KMS-11 (cell line): ENCODE measurements around the gene SLK.

Source experiments
- H2AFZ ChIP-seq: fragments of 200-600 bp; sonication (generic); 2 replicates; pipeline ENCODE4 v1.6.1; 2016; ENCODE audit warnings: antibody characterized with exemption, mixed run types, low read depth
- H3K27ac ChIP-seq: fragments of 200-600 bp; sonication (generic); 2 replicates; pipeline ENCODE4 v1.6.1; 2016; ENCODE audit warnings: mild to moderate bottlenecking, mixed run types
- H3K27me3 ChIP-seq: fragments of 200-600 bp; sonication (generic); 2 replicates; pipeline ENCODE4 v1.6.1; 2017; ENCODE audit warnings: mild to moderate bottlenecking, low read depth, mixed run types, moderate library complexity; ENCODE audit not compliant: insufficient read depth
- H3K36me3 ChIP-seq: fragments of 200-600 bp; sonication (generic); 2 replicates; pipeline ENCODE4 v1.6.1; 2017; ENCODE audit warnings: mild to moderate bottlenecking, mixed run types; ENCODE audit not compliant: insufficient read depth
- H3K4me1 ChIP-seq: fragments of 200-600 bp; sonication (generic); 2 replicates; pipeline ENCODE4 v1.6.1; 2016; ENCODE audit warnings: mild to moderate bottlenecking, low read depth, mixed run types; ENCODE audit not compliant: poor library complexity, severe bottlenecking
- H3K4me2 ChIP-seq: fragments of 200-600 bp; sonication (generic); 2 replicates; pipeline ENCODE4 v1.7.0; 2016; ENCODE audit warnings: mild to moderate bottlenecking, mixed run types
- H3K4me3 ChIP-seq: fragments of 200-600 bp; sonication (generic); IDR thresholded peaks from 2 replicates; pipeline ENCODE4 v1.6.1; 2017; ENCODE audit warnings: low read depth, low read length, mixed read lengths; ENCODE audit not compliant: insufficient read depth
- H3K79me2 ChIP-seq: fragments of 200-600 bp; sonication (generic); 2 replicates; pipeline ENCODE4 v1.6.1; 2016; ENCODE audit warnings: low read depth, mixed run types; ENCODE audit not compliant: insufficient read depth
- H3K9ac ChIP-seq: fragments of 200-600 bp; sonication (generic); 2 replicates; pipeline ENCODE4 v1.6.1; 2016; ENCODE audit warnings: mild to moderate bottlenecking, mixed run types
- H4K20me1 ChIP-seq: fragments of 200-600 bp; sonication (generic); 2 replicates; pipeline ENCODE4 v1.6.1; 2016; ENCODE audit warnings: mild to moderate bottlenecking, mixed run types; ENCODE audit not compliant: insufficient read depth
- TF ChIP-seq, protein P1 (sequence below): fragments of 200-600 bp; sonication (generic); conservative IDR thresholded peaks from 2 replicates; pipeline ENCODE4 v1.6.1; 2017; ENCODE audit warnings: low read depth, mild to moderate bottlenecking, antibody characterized with exemption, low read length, moderate library complexity, mixed read lengths

SLK gene

DNA sequence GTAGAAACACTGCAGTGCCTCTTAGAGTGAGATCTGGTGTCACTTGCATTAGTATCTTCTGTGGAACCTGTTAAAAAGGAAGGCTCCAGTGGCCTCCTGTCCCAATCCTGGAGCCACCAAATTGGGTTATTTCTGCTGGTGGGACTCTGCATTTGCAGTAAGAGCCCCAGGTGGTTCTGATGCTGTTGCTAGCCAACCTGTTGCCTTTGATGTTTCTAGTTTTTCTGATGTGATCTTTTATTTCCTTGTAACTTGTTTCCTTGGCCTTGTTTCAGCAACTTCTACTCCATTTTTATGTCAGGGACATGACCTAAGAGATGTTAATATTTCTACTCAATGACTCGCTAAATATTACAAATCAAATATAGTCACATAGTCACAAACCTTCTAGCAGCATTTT lies 36.5 kb upstream of the SLK start:
- Histone ChIP-seq H3K36me3 (no peaks in the 10 kb centered on the region), H3K4me2 (no peak overlapping the region), H3K9ac (no peak overlapping the region), H2AFZ (no peak overlapping the region), H3K27me3 (no peaks in the 10 kb centered on the region), H3K79me2 (no peaks in the 10 kb centered on the region), H4K20me1 (no peaks in the 10 kb centered on the region), H3K4me3 (no peak overlapping the region), H3K27ac (no peak overlapping the region), H3K4me1 (no peaks in the 10 kb centered on the region)
- TF ChIP-seq, protein P1, sequence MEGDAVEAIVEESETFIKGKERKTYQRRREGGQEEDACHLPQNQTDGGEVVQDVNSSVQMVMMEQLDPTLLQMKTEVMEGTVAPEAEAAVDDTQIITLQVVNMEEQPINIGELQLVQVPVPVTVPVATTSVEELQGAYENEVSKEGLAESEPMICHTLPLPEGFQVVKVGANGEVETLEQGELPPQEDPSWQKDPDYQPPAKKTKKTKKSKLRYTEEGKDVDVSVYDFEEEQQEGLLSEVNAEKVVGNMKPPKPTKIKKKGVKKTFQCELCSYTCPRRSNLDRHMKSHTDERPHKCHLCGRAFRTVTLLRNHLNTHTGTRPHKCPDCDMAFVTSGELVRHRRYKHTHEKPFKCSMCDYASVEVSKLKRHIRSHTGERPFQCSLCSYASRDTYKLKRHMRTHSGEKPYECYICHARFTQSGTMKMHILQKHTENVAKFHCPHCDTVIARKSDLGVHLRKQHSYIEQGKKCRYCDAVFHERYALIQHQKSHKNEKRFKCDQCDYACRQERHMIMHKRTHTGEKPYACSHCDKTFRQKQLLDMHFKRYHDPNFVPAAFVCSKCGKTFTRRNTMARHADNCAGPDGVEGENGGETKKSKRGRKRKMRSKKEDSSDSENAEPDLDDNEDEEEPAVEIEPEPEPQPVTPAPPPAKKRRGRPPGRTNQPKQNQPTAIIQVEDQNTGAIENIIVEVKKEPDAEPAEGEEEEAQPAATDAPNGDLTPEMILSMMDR = no peak

DNA sequence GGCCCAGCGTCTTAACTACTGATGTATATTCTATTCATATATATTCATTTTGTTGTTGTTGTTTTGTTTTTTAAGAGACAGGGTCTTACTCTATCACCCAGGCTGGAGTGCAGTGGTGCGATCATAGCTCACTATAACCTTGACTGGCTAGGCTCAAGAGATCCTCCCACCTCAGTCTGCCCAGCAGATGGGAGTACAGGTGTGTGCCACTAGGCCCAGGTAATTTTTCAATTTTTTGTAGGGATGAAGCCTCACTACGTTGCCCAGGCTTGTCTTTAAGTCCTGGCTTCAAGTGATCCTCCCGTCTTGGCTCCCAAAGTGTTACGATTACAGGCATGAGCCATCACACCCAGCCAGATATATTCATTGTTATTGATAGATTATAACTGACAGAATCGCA lies 36.1 kb upstream of the SLK start:
- Histone ChIP-seq H3K27ac (no peak overlapping the region), H3K36me3 (no peaks in the 10 kb centered on the region), H3K9ac (no peak overlapping the region), H3K27me3 (no peaks in the 10 kb centered on the region), H3K4me3 (no peak overlapping the region), H2AFZ (no peak overlapping the region), H3K4me1 (no peaks in the 10 kb centered on the region), H4K20me1 (no peaks in the 10 kb centered on the region), H3K4me2 (no peak overlapping the region), H3K79me2 (no peaks in the 10 kb centered on the region)
- TF ChIP-seq, protein P1 = no peak

DNA sequence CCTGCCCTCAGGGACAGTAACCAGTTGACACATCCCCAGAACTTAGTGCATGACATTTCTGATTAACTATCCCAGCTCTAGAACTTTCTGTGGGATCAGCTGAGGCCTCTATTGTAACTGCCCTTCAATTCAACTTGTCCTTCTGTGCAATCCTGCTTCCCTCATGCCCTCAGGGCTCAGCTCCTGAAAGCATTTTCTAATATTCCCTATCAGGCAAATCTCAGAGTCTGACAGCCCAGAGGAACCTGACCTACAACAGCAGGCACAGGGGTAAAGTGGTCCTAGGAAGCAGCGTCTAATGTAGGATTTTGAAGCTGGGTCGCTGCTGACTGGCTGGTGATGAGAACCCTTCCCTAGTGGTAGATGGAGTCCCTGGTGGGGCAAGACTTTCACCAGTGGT lies 35.3 kb upstream of the SLK start:
- no peak overlapping the region for H3K4me2 ChIP-seq
- no peaks in the 10 kb centered on the region for H3K36me3 ChIP-seq
- no peak overlapping the region for H3K27ac ChIP-seq
- no peak overlapping the region for H2AFZ ChIP-seq
- H3K79me2 ChIP-seq = no peaks in the 10 kb centered on the region
- no peaks in the 10 kb centered on the region for H3K27me3 ChIP-seq
- H3K4me1 ChIP-seq = no peaks in the 10 kb centered on the region
- H3K4me3 ChIP-seq = no peak overlapping the region
- no peak overlapping the region for H3K9ac ChIP-seq
- no peaks in the 10 kb centered on the region for H4K20me1 ChIP-seq
- TF ChIP-seq, protein P1 = no peak

DNA sequence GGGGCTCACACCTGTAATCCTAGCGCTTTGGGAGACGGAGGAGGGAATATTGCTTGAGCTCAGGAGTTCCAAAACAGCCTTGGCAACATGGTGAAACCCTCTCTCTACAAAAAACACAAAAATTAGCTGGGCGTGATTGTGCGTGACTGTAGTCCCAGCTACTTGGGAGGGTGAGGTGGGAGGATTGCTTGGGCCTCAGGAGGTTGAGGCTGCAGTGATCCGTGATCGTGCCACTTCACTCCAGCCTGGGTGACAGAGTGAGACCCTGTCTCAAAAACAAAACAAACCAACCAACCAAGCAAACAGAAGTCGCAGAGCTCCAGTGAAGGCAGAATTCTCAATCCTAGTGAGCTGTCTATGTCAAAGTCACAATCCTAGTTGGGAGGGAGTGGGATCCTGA lies 34.7 kb upstream of the SLK start:
- no peaks in the 10 kb centered on the region for H3K36me3 ChIP-seq
- no peaks in the 10 kb centered on the region for H4K20me1 ChIP-seq
- H3K9ac ChIP-seq = no peak overlapping the region
- H3K27me3 ChIP-seq = no peaks in the 10 kb centered on the region
- TF ChIP-seq, protein P1 = no peak
- no peak overlapping the region for H3K4me3 ChIP-seq
- no peak overlapping the region for H2AFZ ChIP-seq
- H3K4me1 ChIP-seq = no peaks in the 10 kb centered on the region
- H3K27ac ChIP-seq = no peak overlapping the region
- H3K4me2 ChIP-seq = no peak overlapping the region
- H3K79me2 ChIP-seq = no peaks in the 10 kb centered on the region

DNA sequence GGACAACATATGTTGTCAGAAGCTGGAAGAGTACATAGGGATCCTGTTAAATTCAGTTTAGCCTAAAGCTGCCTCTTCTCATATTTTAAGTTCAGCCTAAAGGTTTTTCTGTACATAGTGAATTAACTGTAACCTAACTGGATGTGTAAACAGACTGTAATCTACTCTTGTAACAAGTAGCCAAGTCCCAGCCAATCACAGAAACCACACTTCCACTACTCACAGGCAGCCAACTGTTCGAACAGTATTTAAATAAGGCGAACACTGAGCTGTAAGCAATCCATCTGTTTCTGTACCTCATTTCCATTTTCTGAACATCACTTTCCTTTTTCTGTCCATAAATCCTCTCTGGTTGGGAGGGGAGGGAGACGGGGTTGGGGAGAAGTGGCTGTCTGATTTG lies 34.0 kb upstream of the SLK start:
- no peaks in the 10 kb centered on the region for H3K36me3 ChIP-seq
- H3K4me1 ChIP-seq = no peaks in the 10 kb centered on the region
- no peaks in the 10 kb centered on the region for H3K79me2 ChIP-seq
- no peaks in the 10 kb centered on the region for H3K27me3 ChIP-seq
- H3K9ac ChIP-seq = no peak overlapping the region
- TF ChIP-seq, protein P1 = no peak
- H3K4me2 ChIP-seq = no peak overlapping the region
- no peak overlapping the region for H3K4me3 ChIP-seq
- H3K27ac ChIP-seq = no peak overlapping the region
- no peak overlapping the region for H2AFZ ChIP-seq
- H4K20me1 ChIP-seq = no peaks in the 10 kb centered on the region
